ENCODE data around the gene CAMK1.

Gene CAMK1

DNA sequence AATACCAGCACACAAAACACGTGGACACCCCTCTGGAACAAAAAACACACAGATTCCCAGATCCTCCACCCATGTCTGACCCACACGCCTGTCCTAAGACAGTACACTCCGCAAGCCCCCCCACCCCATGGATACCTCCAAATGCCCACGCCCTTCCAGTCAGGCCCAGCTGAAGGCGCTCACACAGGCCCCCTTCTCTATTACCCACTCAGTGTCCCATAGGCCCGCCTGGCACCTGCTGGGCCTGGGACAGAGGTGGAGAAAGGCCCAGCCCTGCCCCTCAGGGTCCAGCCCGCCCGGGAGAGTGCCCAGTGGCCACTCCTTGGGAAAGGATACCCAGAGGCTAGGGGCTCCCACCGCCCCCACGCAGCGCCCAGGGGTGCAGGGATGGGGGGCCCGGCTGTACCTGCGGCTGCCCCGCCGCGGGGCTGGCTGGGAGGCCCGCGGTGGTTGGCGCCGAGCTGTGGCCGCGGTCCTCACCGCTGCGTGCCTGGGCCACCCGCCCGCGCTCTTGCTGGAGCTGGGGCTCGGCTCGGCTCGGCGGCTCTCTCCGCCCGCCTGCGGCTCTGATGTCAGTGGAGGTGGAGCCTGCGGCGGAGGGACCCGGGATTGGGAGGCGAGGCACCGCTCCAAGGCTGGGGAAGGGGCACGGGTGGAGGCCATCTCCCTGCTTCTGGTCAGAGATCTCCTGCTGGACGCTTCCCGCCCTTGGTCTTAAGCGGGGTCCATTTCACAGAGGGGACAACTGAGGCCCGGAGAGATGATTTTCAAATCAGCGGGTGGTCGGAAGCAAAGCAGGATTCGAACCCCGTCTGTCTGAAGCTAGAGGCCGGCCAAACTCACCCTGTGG, at the start of gene CAMK1:
Gene CAMK1, minus strand, starts transcription at position 522 of the 850 bp plus-strand sequence. CDS start 2,198 bp downstream, outside the sequence.
- peak; percentile 23 for DNase-seq

DNA sequence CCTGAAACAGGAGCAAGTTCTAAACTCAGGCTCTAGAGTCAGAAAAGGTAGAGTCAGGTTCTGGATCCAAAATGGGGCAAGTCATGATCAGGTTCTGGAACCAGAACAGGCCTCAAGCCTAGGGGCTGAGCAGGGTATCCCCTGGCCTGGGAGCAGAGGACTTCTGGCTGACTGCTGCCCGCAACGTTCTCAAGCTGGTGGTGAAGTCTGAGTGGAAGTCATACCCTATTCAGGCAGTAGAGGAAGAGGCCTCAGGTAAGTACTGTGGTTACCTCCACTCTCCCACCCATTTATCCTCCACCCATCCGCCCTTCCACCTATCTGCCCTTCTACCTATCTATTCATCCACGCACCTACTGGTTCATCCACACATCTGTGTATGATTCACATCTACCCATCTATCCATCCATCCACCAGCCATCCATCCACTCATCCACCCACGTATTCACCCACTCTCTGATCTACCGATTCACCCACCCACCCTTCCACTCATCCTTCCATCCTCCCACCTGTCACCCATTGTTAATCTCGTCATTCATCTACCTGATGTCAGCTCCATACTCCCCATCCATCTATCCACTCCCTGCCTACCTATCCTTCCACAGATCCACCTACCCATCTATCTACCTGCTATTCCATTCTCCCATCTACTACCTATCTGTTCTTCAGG, 49.1 kb upstream of the CAMK1 start:
- DNase-seq: no peak

DNA sequence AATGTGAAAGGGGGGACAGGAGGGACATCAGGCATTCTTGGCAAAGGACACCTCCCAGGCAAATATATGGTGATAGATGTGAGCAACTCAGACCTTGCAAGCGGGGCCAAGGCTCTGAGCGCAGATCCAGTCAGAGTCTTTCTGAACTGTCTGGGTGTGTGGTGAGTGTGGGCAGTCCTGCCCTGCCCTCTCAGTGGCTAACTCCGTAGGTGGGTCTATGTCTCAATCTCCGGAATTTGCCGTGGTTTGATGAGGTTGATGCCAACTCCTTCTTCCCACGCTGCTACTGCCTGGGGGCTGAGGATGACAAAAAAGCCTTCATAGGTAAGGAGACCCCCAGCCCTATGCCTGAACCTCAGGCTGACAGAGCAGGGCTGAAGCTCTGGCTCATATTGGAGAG, 47.7 kb upstream of the CAMK1 start:
- DNase-seq: no peak

DNA sequence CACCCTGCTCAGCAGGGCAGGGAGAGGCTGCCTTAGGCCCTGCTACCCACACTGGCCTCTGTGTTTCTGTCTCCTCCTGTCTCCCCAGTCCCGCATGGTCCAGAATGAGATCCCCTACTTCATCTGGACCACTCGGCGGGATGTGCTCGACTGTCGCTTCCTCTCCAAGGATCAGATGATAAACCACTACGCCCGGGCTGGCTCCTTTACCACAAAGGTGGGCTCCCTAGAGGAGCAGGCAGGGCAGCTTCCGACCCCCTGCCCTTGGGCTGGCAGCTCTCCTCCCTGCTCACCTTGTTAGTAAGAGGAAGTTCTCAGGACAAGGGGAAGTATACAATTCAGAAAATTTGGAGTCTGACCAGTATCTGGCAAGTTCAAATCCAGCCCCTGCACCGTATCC, 46.2 kb upstream of the CAMK1 start:
- DNase-seq: no peak

DNA sequence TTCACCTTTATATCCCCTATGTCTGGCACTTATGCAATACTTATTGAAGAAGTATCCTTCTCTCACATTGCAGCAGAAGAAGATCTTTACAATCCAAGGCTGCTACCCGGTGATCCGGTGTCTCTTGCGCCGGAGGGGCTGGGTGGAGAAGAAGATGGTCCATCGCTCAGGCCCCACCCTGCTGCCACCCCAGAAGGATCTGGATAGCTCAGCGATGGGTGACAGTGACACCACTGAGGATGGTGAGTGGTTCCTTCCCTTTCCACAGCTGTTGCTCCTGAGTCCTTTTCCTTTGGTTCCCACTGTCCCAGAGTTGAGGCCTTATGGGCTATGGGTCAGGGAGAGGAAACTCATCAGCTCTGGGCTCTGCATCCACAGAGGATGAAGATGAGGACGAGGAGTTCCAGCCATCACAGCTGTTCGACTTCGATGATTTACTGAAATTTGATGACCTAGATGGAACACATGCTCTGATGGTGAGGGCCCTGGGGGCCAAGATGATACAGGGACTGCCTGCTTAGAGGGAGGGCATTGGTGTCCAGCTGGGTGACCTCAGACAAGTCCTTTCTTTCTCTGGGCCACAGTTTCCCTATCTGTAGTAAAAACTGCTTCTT, 43.2 kb upstream of the CAMK1 start:
- DNase-seq: no peak

DNA sequence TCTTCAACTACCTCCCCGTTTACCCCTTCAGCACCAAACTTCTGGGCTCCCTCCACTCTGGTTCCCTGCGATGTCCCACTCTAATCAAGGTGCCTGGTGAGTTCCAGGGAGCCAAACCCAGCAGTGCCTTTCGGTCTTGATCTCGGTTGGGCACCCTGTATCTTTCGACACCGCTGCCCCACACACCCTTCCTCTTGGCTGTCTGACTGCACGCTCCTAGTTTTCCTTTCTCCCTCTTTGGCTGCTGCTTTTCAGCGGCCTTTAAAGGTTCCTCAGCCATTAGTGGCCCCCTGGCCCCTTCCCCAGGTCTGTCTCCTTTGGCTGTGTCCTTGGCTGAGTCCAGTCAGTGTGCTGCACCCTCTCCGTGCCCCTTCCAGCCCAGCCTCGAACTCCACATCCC, 41.1 kb upstream of the CAMK1 start:
- no peak for DNase-seq

DNA sequence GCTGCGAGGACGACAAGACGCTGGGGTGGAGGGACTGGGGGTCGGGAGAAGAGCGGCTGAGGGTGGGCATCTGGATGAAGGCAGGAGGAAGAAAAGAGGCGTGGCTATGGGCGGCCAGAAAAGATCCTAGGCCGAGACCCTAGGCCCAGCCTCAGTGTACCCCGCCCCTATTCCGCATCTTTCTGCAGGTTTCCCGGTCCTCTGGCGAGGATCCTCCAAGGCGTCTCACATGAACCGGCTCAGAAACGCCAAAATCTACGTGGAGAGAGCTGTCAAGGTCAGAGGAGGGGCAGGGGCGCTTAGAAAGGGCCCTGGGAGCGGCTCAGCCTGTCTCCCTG, 40.7 kb upstream of the CAMK1 start:
- no peak for DNase-seq

DNA sequence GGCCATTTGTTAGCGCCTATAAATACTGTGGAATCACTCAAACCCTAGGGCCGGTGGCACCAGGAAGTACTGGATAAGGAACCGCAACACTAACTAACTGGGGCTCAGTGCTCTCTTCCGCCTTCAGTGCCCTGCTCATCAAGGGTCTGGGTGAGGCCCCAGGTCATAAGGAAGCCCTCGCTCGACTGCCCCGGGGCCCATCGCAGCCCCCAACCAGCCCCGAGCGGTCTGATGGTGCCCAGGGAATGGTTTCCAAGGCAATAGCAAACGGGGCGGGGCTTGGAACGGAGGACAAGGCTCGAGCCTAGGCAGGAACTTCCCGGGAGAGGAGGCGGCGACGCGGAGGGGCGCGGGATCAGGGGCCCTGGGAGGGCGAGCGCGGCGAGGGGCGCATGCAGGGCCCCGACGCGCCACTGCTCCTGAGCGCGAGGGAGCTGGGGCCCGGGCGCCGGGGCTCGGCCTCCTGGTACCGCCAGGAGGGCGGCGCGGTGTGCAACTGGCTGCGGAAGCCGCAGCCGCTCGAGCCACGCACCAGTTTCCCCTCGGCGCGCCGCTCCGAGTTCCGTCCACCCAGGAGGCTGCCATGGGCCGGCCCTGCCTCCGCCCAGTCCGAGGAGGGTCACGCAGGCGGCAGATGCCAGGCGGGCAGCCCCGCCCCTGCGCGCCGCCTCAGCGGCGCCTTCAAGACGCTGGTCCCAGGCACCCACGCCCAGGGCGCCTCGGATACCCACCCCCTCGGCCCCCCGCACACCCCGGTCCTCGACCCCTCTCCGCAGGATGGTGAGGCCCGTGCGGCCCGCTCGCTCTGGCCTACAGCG, 40.1 kb upstream of the CAMK1 start, which contains the start of gene TTLL3:
Gene TTLL3, plus strand, starts transcription at position 648 of the 818 bp plus-strand sequence. CDS start 400 bp downstream, outside the sequence.
- no peak for DNase-seq

DNA sequence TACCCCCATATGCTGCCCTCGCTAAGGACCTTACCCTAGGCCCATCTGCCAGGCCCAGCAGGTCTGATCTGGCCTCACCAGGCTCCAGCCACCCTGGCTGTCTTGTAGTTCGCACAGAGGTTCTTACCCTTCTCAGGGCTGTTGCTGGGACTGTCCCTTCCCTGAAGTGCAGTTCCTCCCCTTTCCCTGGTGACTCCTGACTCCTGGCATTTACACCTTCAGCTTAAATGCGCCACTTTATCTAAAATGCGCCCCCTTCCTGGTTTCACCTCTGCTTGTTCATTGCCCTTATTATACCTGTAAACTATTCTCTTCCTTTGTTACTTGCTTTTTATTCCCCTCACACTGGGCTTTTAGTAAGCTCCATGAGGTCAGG, 39.5 kb upstream of the CAMK1 start:
- DNase-seq: no peak

DNA sequence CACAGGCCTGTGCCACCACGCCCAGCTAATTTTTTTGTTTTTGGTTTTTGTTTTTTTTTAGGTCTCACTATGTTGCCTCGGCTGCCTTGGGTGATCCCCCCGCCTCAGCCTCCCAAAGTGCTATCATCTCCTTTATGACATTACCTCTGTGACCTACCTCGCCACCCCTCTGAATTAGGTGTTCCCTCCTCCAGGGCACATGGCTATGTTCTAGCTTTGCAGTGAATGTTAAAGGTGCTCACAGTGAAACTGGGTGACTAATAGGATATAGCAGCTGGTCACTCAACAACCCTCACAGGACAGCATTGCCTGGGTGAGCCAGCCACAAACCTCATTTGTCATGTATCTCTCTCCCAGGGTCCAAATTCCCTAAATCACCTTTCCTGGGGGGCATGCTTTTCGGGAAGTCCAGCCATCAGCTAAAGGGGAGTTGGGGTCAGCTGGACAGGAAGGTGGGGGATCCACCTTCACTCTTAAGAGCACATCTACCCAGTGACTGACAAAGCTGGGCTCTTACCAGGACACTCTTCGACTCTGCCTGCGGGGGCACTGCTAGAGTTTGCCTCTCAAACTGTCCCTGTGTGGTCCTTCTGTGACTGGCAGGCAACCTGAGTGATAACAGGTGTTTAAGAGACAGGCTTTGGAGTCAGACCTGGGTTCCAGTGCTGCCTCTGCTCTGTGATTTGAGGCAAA, 38.7 kb upstream of the CAMK1 start:
- no peak for DNase-seq

DNA sequence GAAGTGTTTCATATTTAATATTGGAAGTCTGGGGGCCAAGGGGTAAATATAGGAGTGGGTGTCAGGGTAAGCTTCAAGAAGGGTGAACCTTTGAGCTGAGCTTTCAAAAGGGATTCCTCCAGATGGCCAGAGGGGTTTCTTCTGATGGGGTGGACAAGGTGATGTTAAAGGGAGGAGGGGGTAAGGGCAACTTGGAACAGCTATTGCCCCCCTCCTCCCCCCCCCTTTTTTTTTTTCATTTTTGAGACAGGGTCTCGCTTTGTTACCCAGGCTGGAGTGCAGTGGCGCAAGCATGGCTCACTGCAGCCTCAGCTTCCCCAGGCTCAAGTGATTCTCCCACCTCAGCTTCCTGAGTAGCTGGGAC, 38.2 kb upstream of the CAMK1 start:
- DNase-seq: no peak

DNA sequence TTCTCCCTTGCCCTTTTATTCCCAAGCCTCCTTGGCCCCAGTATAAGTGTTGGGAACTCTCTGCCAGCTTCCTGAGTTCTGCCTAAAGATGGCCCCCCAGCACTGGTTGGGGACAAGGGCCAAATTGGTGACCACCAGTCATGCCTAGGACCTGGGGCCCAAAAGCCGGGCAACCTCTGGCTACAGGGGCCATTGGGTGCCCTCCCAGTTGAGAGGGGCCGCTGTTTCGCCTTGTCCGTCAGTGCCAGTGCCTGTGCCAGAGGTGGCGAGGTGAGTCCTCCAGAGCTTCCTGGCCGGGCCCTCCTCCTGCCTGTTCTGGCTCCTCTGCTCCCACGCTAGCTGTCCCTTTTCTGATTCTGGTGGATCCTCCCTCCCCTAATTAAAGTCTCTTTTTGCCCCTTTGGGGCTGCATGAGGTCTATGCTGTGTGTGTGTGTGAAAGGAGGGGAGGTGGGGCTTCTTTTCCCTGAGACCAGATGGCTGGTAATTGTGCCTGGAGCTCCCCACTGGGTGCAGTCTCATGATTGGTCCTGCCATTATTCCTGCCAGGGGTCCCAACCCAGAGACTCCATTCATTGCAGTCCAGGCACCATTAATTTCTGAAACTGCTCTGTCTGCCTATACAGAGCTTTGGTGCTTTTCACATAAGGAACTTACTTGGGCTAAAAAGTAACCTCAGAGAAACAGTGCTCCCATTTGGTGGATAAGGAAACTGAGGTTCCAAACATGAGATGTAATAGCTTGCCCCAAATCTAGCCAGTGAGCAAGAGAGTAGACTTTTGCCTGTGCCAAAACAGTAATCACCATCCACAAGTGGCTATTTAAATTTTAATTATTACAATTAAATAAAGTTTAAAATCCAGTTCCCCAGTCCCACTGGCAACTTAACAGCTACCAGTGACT, 37.2 kb upstream of the CAMK1 start:
- no peak for DNase-seq

DNA sequence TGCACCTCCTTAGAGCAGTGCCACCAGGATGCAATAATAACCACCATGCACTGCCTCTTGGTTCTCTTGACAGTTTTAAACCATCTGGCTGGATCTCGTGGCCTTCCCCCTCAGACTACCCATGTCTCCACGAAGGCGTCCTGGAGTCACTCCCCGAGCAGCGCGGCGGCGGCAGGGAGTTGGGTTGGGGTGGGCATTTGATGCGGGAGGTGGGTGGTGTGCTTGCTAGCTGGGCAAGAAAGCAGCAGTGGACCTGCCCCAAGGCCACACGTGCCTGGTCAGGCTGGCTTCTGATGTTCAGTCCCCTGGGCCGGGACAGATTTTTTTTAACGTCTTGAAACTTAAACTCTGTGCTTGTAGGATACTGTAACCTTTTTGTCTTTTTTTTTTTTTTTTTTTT, 36.4 kb upstream of the CAMK1 start:
- no peak for DNase-seq

DNA sequence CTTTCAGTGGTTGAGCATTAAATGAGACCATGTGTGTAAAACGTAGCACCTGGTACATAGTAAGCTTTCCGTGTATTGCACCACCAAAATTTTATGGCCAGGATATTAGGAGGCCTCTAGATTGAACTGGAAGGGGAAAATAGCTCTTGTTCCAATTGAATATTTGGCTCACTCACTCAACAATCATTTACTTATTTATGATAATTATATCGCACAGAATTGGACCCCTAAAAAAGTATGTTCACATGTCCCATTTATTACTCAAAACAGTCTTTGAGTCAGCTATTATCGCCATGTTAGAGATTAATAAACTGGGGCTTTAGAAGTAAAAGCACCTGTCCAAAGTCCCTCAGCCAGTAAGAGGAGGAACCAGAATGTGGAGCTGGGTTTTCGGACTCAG, 35.2 kb upstream of the CAMK1 start:
- no peak for DNase-seq

DNA sequence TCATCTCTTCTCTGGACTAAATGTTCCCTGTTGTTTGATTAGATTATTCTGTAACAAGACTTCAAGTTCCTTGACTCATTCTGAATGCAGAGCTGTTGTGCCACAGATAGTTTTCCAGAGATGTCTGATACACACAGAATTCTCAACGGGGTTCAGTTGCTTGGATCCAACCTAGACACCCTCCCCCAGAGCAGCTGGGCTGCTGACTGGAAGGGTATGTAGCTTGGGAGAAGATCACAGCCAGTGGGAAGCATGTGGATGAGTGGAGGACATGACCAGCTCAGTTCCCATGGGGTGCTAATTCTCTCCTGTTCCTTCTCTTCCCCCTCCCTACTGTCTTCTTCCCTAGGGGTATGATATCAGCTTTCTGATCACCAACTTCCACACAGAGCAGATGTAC, 33.7 kb upstream of the CAMK1 start:
- DNase-seq: no peak

DNA sequence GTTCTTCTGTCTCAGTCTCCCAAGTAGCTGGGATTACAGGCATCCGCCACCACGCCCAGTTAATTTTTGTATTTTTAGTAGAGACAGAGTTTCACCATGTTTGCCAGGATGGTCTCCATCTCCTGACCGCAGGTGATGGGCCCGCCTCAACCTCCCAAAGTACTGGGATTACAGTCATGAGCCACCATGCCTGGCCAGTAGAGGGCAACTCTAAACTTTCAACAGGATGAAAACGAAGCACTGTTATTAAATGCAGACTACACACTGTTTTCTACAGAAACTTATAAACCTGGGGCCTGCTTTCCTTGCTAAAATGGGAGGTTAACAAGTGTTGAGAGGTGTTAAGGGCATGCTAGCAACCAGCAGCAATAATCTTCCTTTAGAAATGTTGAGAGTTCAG, 30.8 kb upstream of the CAMK1 start:
- no peak for DNase-seq

DNA sequence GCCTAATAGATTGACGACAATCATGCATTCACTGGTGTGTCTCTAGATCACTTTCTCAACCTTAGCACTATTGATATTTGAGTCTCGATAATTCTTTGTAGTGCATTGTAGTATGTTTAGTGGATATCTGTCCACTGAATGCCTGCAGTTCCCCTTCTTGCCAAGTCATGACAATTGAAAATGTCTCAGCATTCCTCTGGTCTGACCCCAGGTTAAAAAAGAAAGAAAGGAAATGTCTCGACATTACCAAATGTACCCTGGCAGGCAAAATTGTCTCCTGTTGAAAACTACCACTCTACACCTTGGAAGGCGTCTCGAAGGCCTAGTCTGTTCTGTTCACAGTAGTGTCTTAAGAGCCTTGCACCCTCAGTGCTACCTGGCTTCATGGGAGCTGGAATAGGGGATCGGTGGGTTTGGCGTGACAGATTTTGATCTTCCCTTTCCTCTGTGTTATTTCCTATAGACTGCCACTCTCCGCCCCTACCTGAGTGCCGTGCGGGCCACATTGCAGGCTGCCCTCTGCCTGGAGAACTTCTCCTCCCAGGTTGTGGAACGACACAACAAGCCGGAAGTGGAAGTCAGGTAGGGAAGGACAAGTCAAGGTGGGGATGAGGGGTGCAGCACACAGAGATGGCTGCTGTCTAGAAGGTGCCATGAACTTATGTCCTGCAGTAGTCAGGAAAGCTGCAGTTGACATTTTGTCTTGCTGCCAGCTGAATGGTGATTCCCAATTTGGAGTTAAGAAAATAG, 27.6 kb upstream of the CAMK1 start:
- DNase-seq: no peak

DNA sequence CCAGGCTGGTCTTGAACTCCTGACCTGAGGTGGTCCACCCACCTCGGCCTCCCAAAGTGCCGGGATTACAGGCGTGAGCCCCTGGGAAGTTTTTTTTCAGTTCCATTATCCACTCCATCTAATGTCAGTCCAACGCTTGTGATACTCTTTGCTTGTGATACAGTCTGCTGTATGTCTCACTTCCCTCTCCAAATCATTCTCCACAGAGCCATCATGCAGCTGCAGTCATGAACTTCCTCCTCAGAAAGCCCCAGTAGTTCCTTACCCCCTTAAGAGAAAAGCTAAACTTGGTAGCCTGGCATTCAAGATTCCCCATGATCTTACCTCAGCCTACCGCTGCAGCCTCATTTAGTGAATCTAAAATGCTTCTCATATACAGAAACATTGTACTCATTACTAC, 25.5 kb upstream of the CAMK1 start:
- DNase-seq: no peak

DNA sequence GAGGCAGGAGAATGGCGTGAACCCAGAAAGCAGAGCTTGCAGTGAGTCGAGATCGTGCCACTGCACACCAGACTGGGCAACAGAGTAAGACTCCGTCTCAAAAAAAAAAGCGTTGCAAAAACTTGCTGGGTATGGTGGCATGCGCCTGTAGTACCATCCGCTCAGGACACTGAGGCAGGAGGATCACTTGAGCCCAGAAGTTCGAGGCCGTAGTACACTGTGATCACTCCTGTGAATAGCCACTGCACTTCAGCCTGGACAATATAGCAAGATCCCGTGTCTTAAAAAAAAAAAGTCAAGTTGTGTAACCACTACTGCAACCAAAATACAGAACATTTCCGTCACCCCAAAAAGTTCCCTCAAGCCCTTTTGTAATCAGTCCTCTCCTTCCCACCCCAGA, 24.7 kb upstream of the CAMK1 start:
- DNase-seq: no peak

DNA sequence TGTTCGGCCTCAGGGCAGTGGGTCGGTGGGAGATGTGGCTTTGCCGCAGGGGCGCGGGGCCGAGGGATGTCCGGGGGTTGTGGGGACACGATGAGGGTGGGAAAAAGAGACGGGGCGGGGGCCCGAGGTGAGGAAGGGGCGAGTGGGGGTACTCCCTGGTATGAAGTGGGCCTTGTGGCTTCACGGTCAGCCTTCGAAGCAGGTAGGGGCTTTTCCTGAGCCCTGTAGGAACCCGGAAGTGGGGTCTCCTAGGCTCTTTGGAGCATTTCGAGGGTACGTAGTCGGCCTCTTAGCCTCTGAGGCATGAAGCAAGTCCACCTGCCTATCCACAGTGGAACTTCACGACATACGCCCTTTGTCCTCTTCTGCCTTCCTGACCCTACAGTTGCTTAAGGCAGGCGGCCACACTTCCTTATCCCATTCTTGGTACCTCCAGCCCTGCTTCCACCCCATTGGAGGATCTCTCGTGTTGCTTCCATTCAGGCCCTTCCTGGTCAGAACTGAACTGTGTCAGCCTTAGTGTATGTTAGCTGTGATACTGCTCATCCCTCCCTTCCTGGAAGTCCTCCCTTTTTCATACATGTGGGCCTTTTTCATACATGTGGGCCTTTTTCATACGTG, 23.5 kb upstream of the CAMK1 start:
- DNase-seq: no peak
